GM21390 (cell line): Measurements from ENCODE around the gene GUCY2D.

Source experiments
- ATAC-seq: cut with Tn5 transposase; IDR thresholded peaks from one replicate; pipeline ENCODE4 v1.9.1; 2021; ENCODE audit not compliant: unreplicated experiment

Gene GUCY2D

GRCh38 chr17:8062435-8062806, 60.0 kb downstream of the GUCY2D start:
- ATAC-seq = no peak

- ATAC-seq = no peak
Observed at GRCh38 chr17:8062807-8063483, 60.5 kb downstream of the GUCY2D start.

- no peak for ATAC-seq
Observed at GRCh38 chr17:8063761-8064534, 61.5 kb downstream of the GUCY2D start.

GRCh38 chr17:8064561-8065019, 62.2 kb downstream of the GUCY2D start:
- no peak for ATAC-seq

- ATAC-seq = no peak
Observed at GRCh38 chr17:8066841-8067775, 64.7 kb downstream of the GUCY2D start.

GRCh38 chr17:8067806-8068205, 65.4 kb downstream of the GUCY2D start:
- no peak for ATAC-seq

- no peak for ATAC-seq
Observed at GRCh38 chr17:8068736-8069586, 66.5 kb downstream of the GUCY2D start.

- ATAC-seq = no peak
Observed at GRCh38 chr17:8069587-8069860, 67.1 kb downstream of the GUCY2D start.
